Testis (tissue), 3 donors: ENCODE data around the gene FEN1. TPM values are rescaled to one million over a fixed set of nuclear protein-coding genes. Genes with fewer than 3 reads are reported as not detected.

Source experiments
- DNase-seq: peaks from one replicate; pipeline ENCODE4 v3.0.0-alpha.2; 2019
- H3K27ac ChIP-seq, 2 donors: fragments of 200-600 bp; sonication (generic); one replicate each; pipeline ENCODE4 v1.5.1; 2019
- H3K27me3 ChIP-seq: fragments of 200-600 bp; sonication (generic); one replicate; pipeline ENCODE4 v1.5.1; 2019
- H3K36me3 ChIP-seq: fragments of 200-600 bp; sonication (generic); one replicate; pipeline ENCODE4 v1.5.1; 2017; ENCODE audit warnings: low read depth; ENCODE audit errors: missing control alignments
- H3K4me1 ChIP-seq: fragments of 200-600 bp; sonication (generic); one replicate; pipeline ENCODE4 v1.5.1; 2019
- H3K4me3 ChIP-seq, 2 donors: fragments of 200-600 bp; sonication (generic); one replicate each; pipeline ENCODE4 v1.5.1; 2017 to 2019
- H3K9me3 ChIP-seq: fragments of 200-600 bp; sonication (generic); one replicate; pipeline ENCODE4 v1.5.1; 2017
- CTCF ChIP-seq, 3 experiments: fragments of 450-650 bp in 2 of 3; fragments of 200-600 bp in 1 of 3; sonication (generic) in 1 of 3; IDR thresholded peaks; one replicate each; pipeline ENCODE4 v1.5.1; 2016 to 2019; ENCODE audit warnings: antibody characterized with exemption in 3 of 3, mild to moderate bottlenecking in 2 of 3, moderate library complexity in 1 of 3
- POLR2A ChIP-seq: fragments of 450-650 bp; IDR thresholded peaks from one replicate; pipeline ENCODE4 v1.6.1; 2017; ENCODE audit warnings: antibody characterized with exemption, mild to moderate bottlenecking, moderate library complexity
- WGBS, 2 donors: methylation state at CpG; one replicate each; pipeline ENCODE4 v1.1.5; 2018; 5-methylcytosine and 5-hydroxymethylcytosine counted together
- intact Hi-C: fragments of 100-400 bp; cut with DNase I; formaldehyde crosslinking; loops from one replicate; pipeline ENCODE4 v1.15.1; 2023; ENCODE audit warnings: low total_unique reads
- polyA plus RNA-seq: library from polyadenylated mRNA; stranded (reverse); fragments of 350-450 nt; fragmentation: Illumina TruSeq; extraction: RNeasy Lipid Tissue Mini Kit (QIAGEN cat#74804); gene quantifications from one replicate; pipeline ENCODE4 v1.2.3, GENCODE V29; 2014; ENCODE audit warnings: low read depth, low replicate concordance; ENCODE audit not compliant: insufficient read depth
- total RNA-seq, 2 donors: library from RNA; depleted of rRNA; stranded (reverse); fragments of >200 nt; gene quantifications; one replicate each; pipeline ENCODE4 v1.2.3, GENCODE V29; 2016

FEN1 gene
- total and polyA plus RNA-seq, 3 donors from 2014 or later: 22.7 to 31.5 (median 27.3) TPM

- Histone ChIP-seq H3K27ac (no peak overlapping the region), H3K4me3 (no peak overlapping the region), H3K4me1 (peaks cover 7% of the 10 kb centered on the region), H3K9me3 (no peaks in the 10 kb centered on the region), H3K27me3 (no peaks in the 10 kb centered on the region), H3K36me3 (no peaks in the 10 kb centered on the region)
- intact Hi-C loops: no loop called here
- WGBS, 2 donors: 75 to 78% methylated on average over 13 to 15 of the region's 15 CpGs
- DNase-seq: no peak
- TF ChIP-seq CTCF (IDR thresholded peaks at IDR 0.05): no peak
- TF ChIP-seq POLR2A: no peak
These were observed 29.9 kb upstream of the FEN1 start for GRCh38 chr11:61762798-61763197.

GRCh38 chr11:61763930-61764605, 28.6 kb upstream of the FEN1 start:
- WGBS, 2 donors: 69 to 76% methylated on average over 6 to 19 of the region's 23 CpGs
- TF ChIP-seq CTCF (IDR thresholded peaks at IDR 0.05) (no peak), POLR2A (no peak)
- H3K27ac ChIP-seq: no peak overlapping the region

GRCh38 chr11:61764606-61765260, 28.0 kb upstream of the FEN1 start:
- intact Hi-C loops: no loop called here
- peak; percentile 62 for DNase-seq
- 54 to 68% methylated on average over 9 to 22 of the region's 22 CpGs for WGBS, 2 donors

More at GRCh38 chr11:61763930-61764605, 28.6 kb upstream of the FEN1 start:
- intact Hi-C loops: no loop called here
- no peak overlapping the region for H3K4me3 ChIP-seq
- no peaks in the 10 kb centered on the region for H3K36me3 ChIP-seq
- no peak for DNase-seq
- H3K9me3 ChIP-seq: no peaks in the 10 kb centered on the region
- peaks cover 10% of the 10 kb centered on the region for H3K4me1 ChIP-seq
- no peaks in the 10 kb centered on the region for H3K27me3 ChIP-seq

GRCh38 chr11:61765550-61766253, 27.0 kb upstream of the FEN1 start:
- WGBS, 2 donors: 70 to 78% methylated on average over 17 to 25 of the region's 26 CpGs
- peaks cover 20% of the 10 kb centered on the region for H3K4me1 ChIP-seq
- intact Hi-C loops: no loop called here
- H3K27me3 ChIP-seq: no peaks in the 10 kb centered on the region
- no peak overlapping the region for H3K4me3 ChIP-seq
- no peaks in the 10 kb centered on the region for H3K36me3 ChIP-seq
- no peak for DNase-seq
- TF ChIP-seq CTCF (IDR thresholded peaks at IDR 0.05): no peak
- no peak for TF ChIP-seq POLR2A
- H3K27ac ChIP-seq: no peak overlapping the region
- no peaks in the 10 kb centered on the region for H3K9me3 ChIP-seq

More at GRCh38 chr11:61764606-61765260, 28.0 kb upstream of the FEN1 start:
- TF ChIP-seq CTCF (IDR thresholded peaks at IDR 0.05): no peak
- TF ChIP-seq POLR2A: no peak
- Histone ChIP-seq H3K27me3 (no peaks in the 10 kb centered on the region), H3K27ac (peak overlapping the region in 1 of 2 donors; percentile 24), H3K36me3 (no peaks in the 10 kb centered on the region), H3K4me3 (no peak overlapping the region), H3K4me1 (peaks cover 16% of the 10 kb centered on the region), H3K9me3 (no peaks in the 10 kb centered on the region)
